ENCODE results near the gene UBE2V1.
"Not testable (repeated sequence)": the region's sequence is repeated elsewhere in the genome, so short reads cannot be mapped to it uniquely, and the experiment has no call there.

The UBE2V1 gene

GRCh38 chr20:50095476-50096078, 17.4 kb downstream of the UBE2V1 start:
- DNase-seq (ENCODE audit: low read depth), result no peak

DNA sequence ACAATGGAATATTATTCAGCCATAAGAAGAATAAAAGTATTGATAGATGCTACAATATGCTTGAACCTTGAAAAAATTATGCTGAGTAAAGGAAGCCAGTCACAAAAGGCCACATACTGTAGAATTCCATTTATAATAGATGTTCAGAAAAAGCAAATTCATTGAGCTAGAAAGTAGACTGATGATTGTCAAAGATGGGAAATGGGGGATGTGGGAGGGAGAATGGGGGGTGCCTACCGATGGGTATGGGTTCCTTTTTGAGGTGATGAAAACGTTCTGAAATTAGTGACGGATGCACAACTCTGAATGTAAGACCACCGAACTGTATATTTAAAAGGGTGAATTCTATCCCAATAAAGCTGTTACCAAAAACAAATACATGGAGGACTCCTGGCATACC, 18.4 kb downstream of the UBE2V1 start:
- no peak for DNase-seq (ENCODE audit: low read depth)

DNA sequence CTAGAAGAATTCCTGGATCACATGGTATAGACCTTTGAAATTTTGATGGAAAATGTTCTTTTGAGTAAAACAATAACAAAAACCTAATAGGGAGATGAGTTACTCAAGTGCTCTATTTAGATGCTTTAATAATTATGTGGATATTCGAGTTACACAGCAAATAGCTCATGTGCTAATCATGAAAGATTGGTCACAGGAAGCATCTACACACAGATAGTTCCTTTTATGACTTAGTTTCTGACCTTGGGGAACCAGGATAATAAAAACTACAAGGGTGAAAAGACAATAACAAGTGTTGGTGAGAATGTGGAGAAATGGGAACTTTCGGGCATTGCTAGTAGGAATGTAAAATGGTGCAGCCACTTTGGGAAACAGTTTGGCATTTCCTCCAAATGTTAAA, 19.7 kb downstream of the UBE2V1 start:
- DNase-seq (ENCODE audit: low read depth), result no peak

GRCh38 chr20:50092436-50092835, 20.5 kb downstream of the UBE2V1 start:
- no peak for DNase-seq (ENCODE audit: low read depth)

- no peak for DNase-seq (ENCODE audit: low read depth)
These were observed 23.2 kb downstream of the UBE2V1 start for GRCh38 chr20:50089787-50090177.

DNA sequence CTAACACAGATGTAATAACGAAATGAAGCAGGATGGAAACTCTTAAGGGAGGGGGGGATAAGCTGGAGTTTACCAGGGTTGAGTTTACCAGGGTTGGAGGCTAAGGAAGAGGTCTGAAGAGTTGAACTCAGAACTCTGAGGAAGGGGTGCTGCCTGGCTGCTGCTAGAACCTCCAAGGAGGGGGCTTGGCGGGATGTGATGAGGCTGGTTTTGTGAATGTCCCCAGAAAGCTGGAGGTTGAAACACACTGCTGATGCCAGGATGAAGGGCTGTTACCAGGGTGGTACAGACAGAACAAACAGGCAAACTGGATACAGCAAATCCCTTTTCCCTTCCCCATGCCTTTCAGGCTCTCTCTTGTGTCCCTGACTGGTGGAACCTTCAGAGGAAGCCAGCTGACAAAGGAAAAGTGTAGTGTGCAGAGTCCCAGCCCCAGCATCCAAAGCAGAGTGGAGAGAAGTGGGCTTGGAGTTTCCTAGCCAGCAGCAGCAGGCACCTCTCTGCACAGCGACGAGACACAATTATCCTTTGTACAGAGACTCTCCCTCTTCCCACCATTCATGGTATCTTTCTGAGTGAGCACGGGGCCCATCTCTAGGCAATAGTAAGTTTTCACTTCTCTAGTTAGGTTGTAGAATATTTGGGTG, 23.7 kb downstream of the UBE2V1 start:
- no peak for DNase-seq (ENCODE audit: low read depth)

DNA sequence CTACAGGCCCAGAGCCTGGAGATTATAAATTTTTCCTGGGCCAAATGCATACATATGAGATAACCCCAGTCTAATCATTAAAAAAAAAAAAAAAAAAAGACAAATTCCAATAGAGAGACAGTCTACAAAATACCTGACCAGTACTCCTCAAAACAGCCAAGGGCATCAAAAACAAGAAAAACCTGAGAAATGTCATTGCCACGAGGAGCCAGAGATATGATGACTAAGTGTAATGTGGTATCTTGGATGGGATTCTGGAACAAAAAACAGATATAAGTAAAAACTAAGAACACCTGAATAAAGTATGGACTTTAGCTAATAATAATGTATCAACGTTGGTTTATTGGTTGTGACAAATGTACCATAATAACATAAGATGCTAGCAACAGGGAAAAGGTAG, 24.9 kb downstream of the UBE2V1 start:
- DNase-seq (ENCODE audit: low read depth), result no peak

- no peak for DNase-seq (ENCODE audit: low read depth)
These were observed 27.2 kb downstream of the UBE2V1 start for GRCh38 chr20:50085481-50086365.

- no peak for DNase-seq (ENCODE audit: low read depth)
These were observed 27.8 kb downstream of the UBE2V1 start for GRCh38 chr20:50085146-50085480.

- no peak for DNase-seq (ENCODE audit: low read depth)
These were observed 29.9 kb downstream of the UBE2V1 start for GRCh38 chr20:50083034-50083433.

- DNase-seq (ENCODE audit: low read depth), result not testable (repeated sequence)
These were observed 30.9 kb downstream of the UBE2V1 start for GRCh38 chr20:50082056-50082455.

DNA sequence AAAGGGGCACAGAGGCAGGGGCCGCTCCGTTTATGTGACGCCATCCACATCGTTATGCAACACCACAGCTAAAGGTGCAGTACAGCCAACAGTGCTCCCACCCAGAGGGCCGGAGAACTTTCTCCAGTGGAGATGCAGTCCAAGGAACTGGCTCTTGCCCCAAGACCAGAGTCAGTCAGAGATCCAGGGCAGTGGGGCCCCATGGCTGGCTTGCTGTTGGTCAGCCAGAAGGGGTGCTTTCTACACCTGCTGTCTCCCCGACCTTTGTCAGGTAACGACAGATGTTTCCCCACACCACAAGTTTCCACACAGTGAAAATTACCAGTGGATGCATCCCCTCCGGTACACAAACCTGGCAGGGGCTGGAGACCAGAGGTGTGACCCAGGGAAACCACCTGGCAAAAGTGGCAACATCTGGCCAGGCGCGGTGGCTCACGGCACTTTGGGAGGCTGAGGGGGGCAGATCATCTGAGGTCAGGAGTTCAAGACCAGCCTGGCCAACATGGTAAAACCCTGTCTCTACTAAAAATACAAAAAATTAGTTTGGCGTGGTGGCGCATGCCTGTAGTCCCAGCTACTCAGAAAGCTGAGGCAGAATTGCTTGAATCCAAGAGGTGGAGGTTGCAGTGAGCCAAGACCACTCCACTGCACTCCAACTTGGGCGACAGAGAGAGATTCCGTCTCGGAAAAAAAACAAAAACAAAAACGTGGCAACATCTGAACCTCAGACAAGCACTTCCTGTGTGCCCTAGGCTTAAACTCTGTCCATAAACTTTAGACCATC, 34.9 kb downstream of the UBE2V1 start:
- no peak for DNase-seq (ENCODE audit: low read depth)

GRCh38 chr20:50073500-50073899, 39.5 kb downstream of the UBE2V1 start:
- DNase-seq (ENCODE audit: low read depth), result no peak

DNA sequence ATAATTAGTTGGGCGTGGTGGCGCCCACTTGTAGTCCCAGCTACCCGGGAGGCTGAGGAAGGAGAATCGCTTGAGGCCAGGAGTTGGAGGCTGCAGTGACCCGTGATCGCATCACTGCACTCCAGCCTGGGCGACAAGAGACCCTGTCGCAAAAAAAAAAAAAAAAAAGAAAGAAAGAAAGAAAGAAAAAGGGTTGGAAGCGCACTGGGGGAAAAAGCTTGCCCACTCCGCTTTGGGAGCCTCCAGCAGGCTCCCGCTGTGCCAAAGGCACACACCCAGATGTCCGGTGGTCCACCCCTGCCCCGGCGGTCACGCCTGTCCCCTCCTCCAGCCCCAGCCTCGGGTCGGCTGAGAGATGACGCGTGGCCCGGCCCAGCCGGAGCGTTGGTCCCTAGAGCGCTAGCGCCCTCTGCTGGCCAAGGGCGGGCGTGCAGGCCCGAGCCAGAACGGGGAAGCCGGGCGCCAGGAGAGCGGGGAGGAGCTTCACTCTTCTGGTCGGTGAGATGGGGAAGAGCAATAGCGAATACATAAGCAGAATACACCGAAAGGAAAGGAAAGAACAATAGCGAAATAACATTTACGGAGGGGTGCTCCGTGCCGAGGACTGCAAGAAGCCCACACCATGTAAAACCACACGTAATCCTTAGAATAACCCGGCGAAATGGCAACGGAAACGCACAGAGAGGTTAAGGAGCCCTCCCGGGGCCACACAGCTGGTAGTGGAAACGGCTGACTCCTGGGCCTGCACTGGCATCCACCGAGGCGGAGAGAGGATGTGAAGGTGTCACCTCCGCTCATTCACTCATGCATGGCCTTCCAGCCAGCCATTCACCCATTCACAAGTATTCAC, 41.7 kb downstream of the UBE2V1 start:
- peak; percentile 87 for DNase-seq (ENCODE audit: low read depth)

- no peak for DNase-seq (ENCODE audit: low read depth)
These were observed 42.6 kb downstream of the UBE2V1 start for GRCh38 chr20:50070361-50070760.

GRCh38 chr20:50068041-50068651, 44.8 kb downstream of the UBE2V1 start:
- no peak for DNase-seq (ENCODE audit: low read depth)

DNA sequence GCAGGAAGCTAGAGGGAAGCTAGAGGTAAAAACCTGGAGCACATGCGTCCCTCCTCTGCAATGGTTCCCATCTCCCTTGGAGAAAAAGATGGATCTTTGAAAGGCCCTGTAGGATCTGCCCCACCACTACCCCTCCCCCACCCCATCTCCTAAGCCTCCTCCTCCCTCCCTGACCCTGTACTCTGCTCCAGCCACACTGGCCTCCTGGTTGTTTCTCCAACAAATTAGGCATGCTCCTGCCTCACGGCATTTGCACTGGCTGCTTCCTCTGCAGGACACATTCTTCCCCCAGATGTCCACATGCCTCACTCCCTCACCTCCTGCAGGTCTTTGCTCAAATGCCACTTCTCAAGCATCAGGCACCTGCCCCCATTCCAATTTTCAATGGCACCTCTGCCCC, 45.5 kb downstream of the UBE2V1 start:
- DNase-seq (ENCODE audit: low read depth), result no peak

- DNase-seq (ENCODE audit: low read depth), result no peak
These were observed 45.9 kb downstream of the UBE2V1 start for GRCh38 chr20:50067018-50067417.

DNA sequence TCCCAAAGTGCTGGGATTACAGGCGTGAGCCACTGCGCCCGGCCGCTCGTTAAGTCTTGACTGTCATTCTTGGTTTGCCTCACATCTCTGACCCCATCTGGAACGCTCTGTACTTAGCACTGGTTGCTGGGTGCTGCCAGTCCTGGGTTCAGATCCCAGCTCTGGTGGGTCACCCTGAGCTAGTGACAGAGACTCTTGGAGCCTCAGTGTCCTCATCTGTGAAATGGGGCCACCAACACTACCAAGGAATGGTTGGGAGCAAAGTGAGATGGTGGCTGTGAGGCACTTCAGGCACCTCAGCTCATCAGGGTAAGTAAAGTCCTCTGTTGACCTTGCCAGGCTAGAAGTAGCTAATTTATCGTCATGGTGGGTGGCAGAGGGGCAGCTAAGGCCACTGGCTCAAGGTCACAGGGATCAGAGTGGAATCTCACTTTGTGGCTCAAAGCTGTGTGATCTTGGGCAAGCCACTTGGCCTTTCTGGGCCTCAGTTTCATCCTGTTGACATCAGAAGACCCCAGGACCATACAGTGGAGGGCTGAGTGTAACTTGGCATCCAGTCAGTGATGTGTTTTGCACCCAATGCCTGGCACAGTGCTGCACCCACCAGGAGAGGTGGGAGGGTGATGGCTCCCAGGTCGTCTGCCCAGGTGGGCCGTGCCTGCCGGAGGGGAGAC, 46.7 kb downstream of the UBE2V1 start:
- no peak for DNase-seq (ENCODE audit: low read depth)

- no peak for DNase-seq (ENCODE audit: low read depth)
These were observed 47.7 kb downstream of the UBE2V1 start for GRCh38 chr20:50065325-50065615.

DNA sequence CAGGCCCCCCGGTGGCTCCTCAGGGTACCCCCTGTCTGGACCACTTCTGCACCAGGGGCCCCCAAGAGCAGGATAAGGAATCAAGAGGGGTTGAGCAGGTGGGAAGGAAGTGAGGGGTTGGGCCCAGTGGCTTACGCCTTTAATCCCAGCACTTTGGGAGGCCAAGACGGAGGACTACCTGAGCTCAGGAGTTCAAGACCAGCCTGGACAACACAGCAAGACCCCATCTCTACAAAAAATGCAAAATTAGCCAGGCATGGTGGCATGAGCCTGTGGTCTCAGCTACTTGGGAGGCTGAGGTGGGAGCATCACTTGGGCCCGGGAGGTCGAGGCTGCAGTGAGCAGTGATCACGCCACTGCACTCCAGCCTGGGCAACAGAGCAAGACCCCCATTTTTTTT, 49.2 kb downstream of the UBE2V1 start:
- DNase-seq (ENCODE audit: low read depth), result not testable (repeated sequence)
